ENCODE measurements around the gene NPAT. TPM values are rescaled to one million over a fixed set of nuclear protein-coding genes. Genes with fewer than 3 reads are reported as not detected.

NPAT gene
- total and polyA plus RNA-seq, 2 of the 4 experiments (the other 2 are of a cell fraction) = 3.1 to 10.6 TPM

Small RNA genes lying within 50 kb of the gene (microRNA-seq; reads per million reads assigned to microRNA genes)
- not detected for gene RF00019 (ENCODE audit: insufficient read depth, insufficient read length)

Small RNA genes lying within 50 kb of the gene (small RNA-seq; reads per million reads assigned to genes)
- gene RF00019 = 0 reads per million in 5 experiments

Other genes starting within 250 kb of the NPAT start
- gene CUL5, start 213.7 kb downstream of the NPAT start, total RNA-seq (2012; rRNA removed) = 31.0 and 49.7 TPM in 2 replicates
- gene CUL5, start 213.7 kb downstream of the NPAT start, polyA plus RNA-seq (2012; rRNA removed) = 6.5 and 8.8 TPM in 2 replicates
- gene ACAT1, start 101.1 kb downstream of the NPAT start, total RNA-seq (2012; rRNA removed) = 57.7 and 87.2 TPM in 2 replicates
- 54.1 and 59.9 TPM in 2 replicates for gene ACAT1, start 101.1 kb downstream of the NPAT start, polyA plus RNA-seq (2012; rRNA removed)
- gene ATM, start 429 bp upstream of the NPAT start, total RNA-seq (2012; rRNA removed) = 30.6 and 54.4 TPM in 2 replicates
- 12.8 and 18.1 TPM in 2 replicates for gene ATM, start 429 bp upstream of the NPAT start, polyA plus RNA-seq (2012; rRNA removed)
- gene C11orf65, start 244.9 kb upstream of the NPAT start, total RNA-seq (2012; rRNA removed) = 0.18 and 0.56 TPM in 2 replicates
- 0.12 TPM in 1 of 2 replicates, not detected in the other for gene C11orf65, start 244.9 kb upstream of the NPAT start, polyA plus RNA-seq (2012; rRNA removed)